Measurements from ENCODE around the gene PCDHGA10.
"Not testable (repeated sequence)": the region's sequence is repeated elsewhere in the genome, so short reads cannot be mapped to it uniquely, and the experiment has no call there.

Gene PCDHGA10

GRCh38 chr5:141422742-141423291 is 10.0 kb downstream of the PCDHGA10 start:
- FAIRE-seq: no peak

DNA sequence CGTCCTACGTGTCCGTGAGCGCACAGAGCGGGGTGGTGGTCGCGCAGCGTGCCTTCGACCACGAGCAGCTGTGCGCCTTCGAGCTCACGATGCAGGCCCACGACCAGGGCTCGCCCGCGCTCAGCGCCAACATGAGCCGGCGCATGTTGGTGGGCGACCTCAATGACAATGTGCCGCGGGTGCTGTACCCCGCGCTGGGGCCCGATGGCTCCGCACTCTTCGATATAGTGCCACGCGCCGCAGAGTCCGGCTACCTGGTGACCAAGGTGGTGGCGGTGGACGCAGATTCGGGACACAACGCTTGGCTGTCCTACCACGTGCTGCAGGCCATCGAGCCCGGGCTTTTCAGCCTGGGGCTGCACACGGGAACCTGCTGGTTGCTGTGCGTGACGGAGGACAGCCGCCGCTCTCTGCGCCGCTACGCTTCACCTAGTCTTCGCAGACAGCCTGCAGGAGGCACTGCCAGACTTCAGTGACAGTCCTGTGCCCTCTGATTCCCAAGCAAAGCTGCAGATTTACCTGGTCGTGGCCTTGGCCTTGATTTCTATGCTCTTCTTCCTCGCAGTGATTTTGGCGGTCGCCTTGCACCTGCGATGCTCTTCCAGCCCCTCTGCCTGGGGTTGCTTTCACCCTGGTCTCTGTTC is 15.1 kb downstream of the PCDHGA10 start:
- no peak for FAIRE-seq

- FAIRE-seq: no peak
Observed at GRCh38 chr5:141430332-141431113, 17.7 kb downstream of the PCDHGA10 start, which contains the start of gene PCDHGA12. Gene PCDHGA12, plus strand, starts transcription at chr5:141430507. Its CDS starts 253 bp downstream, at chr5:141430760.

GRCh38 chr5:141431286-141431685 is 18.5 kb downstream of the PCDHGA10 start:
- no peak for FAIRE-seq

- not testable (repeated sequence) for FAIRE-seq
Observed at GRCh38 chr5:141432308-141432707, 19.5 kb downstream of the PCDHGA10 start.

DNA sequence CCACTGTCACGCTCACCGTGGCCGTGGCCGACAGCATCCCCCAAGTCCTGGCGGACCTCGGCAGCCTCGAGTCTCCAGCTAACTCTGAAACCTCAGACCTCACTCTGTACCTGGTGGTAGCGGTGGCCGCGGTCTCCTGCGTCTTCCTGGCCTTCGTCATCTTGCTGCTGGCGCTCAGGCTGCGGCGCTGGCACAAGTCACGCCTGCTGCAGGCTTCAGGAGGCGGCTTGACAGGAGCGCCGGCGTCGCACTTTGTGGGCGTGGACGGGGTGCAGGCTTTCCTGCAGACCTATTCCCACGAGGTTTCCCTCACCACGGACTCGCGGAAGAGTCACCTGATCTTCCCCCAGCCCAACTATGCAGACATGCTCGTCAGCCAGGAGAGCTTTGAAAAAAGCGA is 19.9 kb downstream of the PCDHGA10 start:
- FAIRE-seq: not testable (repeated sequence)

DNA sequence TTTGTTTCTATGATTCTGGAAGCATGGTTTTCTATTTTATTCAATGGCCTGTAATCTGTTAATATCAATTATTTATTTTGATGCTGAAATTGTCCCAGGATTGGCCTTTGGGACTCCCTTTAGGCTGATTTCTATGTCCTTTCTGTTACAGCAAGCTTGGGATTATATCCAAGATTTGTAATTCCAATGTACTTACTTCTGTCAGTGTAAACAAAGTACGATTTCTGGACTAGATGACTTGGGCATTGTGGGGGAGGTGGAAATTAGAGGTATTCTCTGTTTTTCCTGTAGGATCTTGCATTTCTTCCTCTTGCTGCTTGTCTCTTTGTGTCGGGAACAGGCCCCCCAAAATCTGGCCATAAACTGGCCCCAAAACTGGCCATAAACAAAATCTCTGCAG is 21.2 kb downstream of the PCDHGA10 start:
- FAIRE-seq: no peak

GRCh38 chr5:141437221-141437620 is 24.4 kb downstream of the PCDHGA10 start:
- FAIRE-seq: no peak

GRCh38 chr5:141439411-141440141 is 26.8 kb downstream of the PCDHGA10 start:
- no peak for FAIRE-seq

- no peak for FAIRE-seq
Observed at GRCh38 chr5:141440341-141440740, 27.6 kb downstream of the PCDHGA10 start.

DNA sequence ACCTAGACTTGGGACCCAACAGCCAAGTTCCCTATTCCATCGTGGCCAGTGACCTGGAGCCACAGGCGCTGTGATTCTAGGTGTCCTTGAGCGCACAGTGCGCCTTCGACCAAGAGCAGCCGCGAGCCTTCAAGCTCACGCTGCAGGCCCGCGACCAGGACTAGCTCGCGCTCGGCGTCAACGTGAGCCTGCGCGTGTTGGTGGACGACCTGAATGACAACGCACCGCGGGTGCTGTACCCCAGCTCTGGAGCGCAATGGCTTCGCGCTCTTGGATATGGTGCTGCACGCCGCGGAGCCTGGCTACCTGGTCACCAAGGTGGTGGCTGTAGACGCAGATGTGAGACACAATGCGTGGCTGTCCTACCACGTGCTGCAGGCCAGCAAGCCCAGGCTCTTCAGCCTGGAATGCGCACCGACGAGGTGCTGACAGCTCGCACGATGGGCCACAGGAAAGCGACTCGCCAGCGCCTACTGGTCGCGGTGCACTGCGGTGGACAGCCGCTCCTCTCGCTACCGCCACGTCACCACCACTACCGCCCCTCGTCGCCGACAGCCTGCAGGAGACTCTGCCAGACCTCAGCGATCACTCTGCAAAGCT is 28.9 kb downstream of the PCDHGA10 start:
- FAIRE-seq: no peak

GRCh38 chr5:141465351-141465750 is 52.6 kb downstream of the PCDHGA10 start:
- no peak for FAIRE-seq
